HepG2 (cell line): Measurements from ENCODE around the gene SMURF2. TPM values are rescaled to one million over a fixed set of nuclear protein-coding genes. Genes with fewer than 3 reads are reported as not detected.

Source experiments
- ATF5 ChIP-seq: sonication (generic); formaldehyde crosslinking; IDR thresholded peaks from 2 replicates; pipeline ENCODE4 v1.4.0; 2020; ENCODE audit warnings: mild to moderate bottlenecking, low read depth, missing genetic modification reagents
- FOSL2 ChIP-seq: sonication (generic); formaldehyde crosslinking; IDR thresholded peaks from 2 replicates; pipeline ENCODE4 v1.4.0; 2020; ENCODE audit warnings: missing genetic modification reagents
- HDAC6 ChIP-seq: fragments of 200-600 bp; sonication (generic); IDR thresholded peaks from 2 replicates; pipeline ENCODE4 v1.7.0; 2017; ENCODE audit warnings: mild to moderate bottlenecking, antibody characterized with exemption, low read length, low read depth
- HOXA9 ChIP-seq: sonication (generic); formaldehyde crosslinking; IDR thresholded peaks from 2 replicates; pipeline ENCODE4 v1.8.1; 2022; ENCODE audit warnings: missing genetic modification reagents, mild to moderate bottlenecking, moderate library complexity, borderline replicate concordance
- IRX3 ChIP-seq: sonication (generic); formaldehyde crosslinking; IDR thresholded peaks from 2 replicates; pipeline ENCODE4 v1.8.1; 2023; ENCODE audit warnings: mild to moderate bottlenecking, low read depth, missing genetic modification reagents, borderline replicate concordance
- KMT2A ChIP-seq: sonication (generic); formaldehyde crosslinking; IDR thresholded peaks from 2 replicates; pipeline ENCODE4 v1.4.0; 2020; ENCODE audit warnings: missing genetic modification reagents
- KMT2B ChIP-seq: IDR thresholded peaks from 2 replicates; pipeline ENCODE4 v1.6.1; 2016; ENCODE audit warnings: missing genetic modification reagents, missing compliant biosample characterization
- MAFG ChIP-seq: sonication (generic); formaldehyde crosslinking; IDR thresholded peaks from 2 replicates; pipeline ENCODE4 v1.5.1; 2020; ENCODE audit warnings: mild to moderate bottlenecking, missing genetic modification reagents
- TARDBP ChIP-seq: sonication (generic); formaldehyde crosslinking; IDR thresholded peaks from 2 replicates; pipeline ENCODE4 v1.8.0; 2022; ENCODE audit warnings: mild to moderate bottlenecking, missing genetic modification reagents
- THAP11 ChIP-seq: IDR thresholded peaks from 2 replicates; pipeline ENCODE4 v1.6.1; 2016; ENCODE audit warnings: missing biosample characterization, missing genetic modification reagents
- UBTF ChIP-seq: sonication (generic); formaldehyde crosslinking; IDR thresholded peaks from 2 replicates; pipeline ENCODE4 v1.4.0; 2020; ENCODE audit warnings: mild to moderate bottlenecking, missing genetic modification reagents
- ZFP62 ChIP-seq: sonication (generic); formaldehyde crosslinking; IDR thresholded peaks from 2 replicates; pipeline ENCODE4 v1.4.0; 2020; ENCODE audit warnings: missing genetic modification reagents
- ZNF282 ChIP-seq: fragments of 450-650 bp; IDR thresholded peaks from 2 replicates; pipeline ENCODE4 v1.6.1; 2018; ENCODE audit not compliant: partially characterized antibody
- ZNF362 ChIP-seq: sonication (generic); formaldehyde crosslinking; IDR thresholded peaks from 2 replicates; pipeline ENCODE4 v1.4.0; 2020; ENCODE audit warnings: missing genetic modification reagents, mild to moderate bottlenecking, borderline replicate concordance
- ZNF552 ChIP-seq: sonication (generic); formaldehyde crosslinking; IDR thresholded peaks from 2 replicates; pipeline ENCODE4 v1.9.0; 2022; ENCODE audit warnings: missing genetic modification reagents, mild to moderate bottlenecking, borderline replicate concordance
- ZNF577 ChIP-seq: sonication (generic); formaldehyde crosslinking; IDR thresholded peaks from 2 replicates; pipeline ENCODE4 v1.4.0; 2020; ENCODE audit warnings: mild to moderate bottlenecking, low read depth, missing genetic modification reagents, borderline replicate concordance
- ZNF646 ChIP-seq: sonication (generic); formaldehyde crosslinking; IDR thresholded peaks from 2 replicates; pipeline ENCODE4 v1.9.0; 2021; ENCODE audit warnings: mild to moderate bottlenecking, missing genetic modification reagents
- ZNF772 ChIP-seq: sonication (generic); formaldehyde crosslinking; IDR thresholded peaks from 2 replicates; pipeline ENCODE4 v1.5.0; 2020; ENCODE audit warnings: mild to moderate bottlenecking, missing genetic modification reagents
- polyA plus RNA-seq, 8 experiments: library from polyadenylated mRNA; depleted of rRNA in 3 of 8; stranded (reverse) in 7 of 8; unstranded in 1 of 8; fragments of >200 nt; fragmentation: Illumina TruSeq in 4 of 8; extraction: Trizol in 4 of 8; gene quantifications; 2 replicates each; pipeline versions ENCODE4 v1.2.1 to v1.2.3, GENCODE V29; 2011 to 2016; ENCODE audit warnings: low read depth in 4 of 8, missing spikeins in 1 of 8, mixed read lengths in 1 of 8; ENCODE audit not compliant: insufficient read depth in 1 of 8
- total RNA-seq, 5 experiments: library from RNA; depleted of rRNA; stranded (reverse); fragments of >200 nt; fragmentation: Illumina TruSeq; extraction: Trizol; gene quantifications; 2 replicates each; pipeline ENCODE4 v1.2.3, GENCODE V29; 2016; ENCODE audit warnings: low read depth in 1 of 5

SMURF2 gene
- total and polyA plus RNA-seq, 2 of the 13 experiments (the other 11 are each of a cell fraction or from before 2014, with no cell fraction given), result 14.9 to 24.3 TPM

- TF ChIP-seq ZNF362 (CRISPR knock-in tag) (0 out of 2 replicates have a peak, but pooled peaks have one; percentile 28), KMT2A (CRISPR knock-in tag) (peak; percentile 94), FOSL2 (CRISPR knock-in tag) (peak; percentile 37; the same call in 1 of the 2 replicates), ZNF772 (CRISPR knock-in tag) (peak; percentile 27; the same call in 1 of the 2 replicates), THAP11 (CRISPR knock-in tag) (peak; percentile 88), ATF5 (CRISPR knock-in tag) (peak; percentile 83), ZNF577 (CRISPR knock-in tag) (no peak), HOXA9 (CRISPR knock-in tag) (peak; percentile 87; the same call in 1 of the 2 replicates), MAFG (CRISPR knock-in tag) (no peak), ZNF646 (no peak), TARDBP (CRISPR knock-in tag) (peak; percentile 93), UBTF (peak; percentile 90), KMT2B (CRISPR knock-in tag) (peak; percentile 92), HDAC6 (peak; percentile 85; the same call in 1 of the 2 replicates), IRX3 (CRISPR knock-in tag) (peak; percentile 41), ZFP62 (CRISPR knock-in tag) (no peak), ZNF282 (no peak), ZNF552 (CRISPR knock-in tag) (no peak; the same call in none of the 2 replicates)
These were observed 165.1 kb downstream of the SMURF2 start, which contains the start of gene POLG2 (continued) for GRCh38 chr17:64496786-64497564.
